AG10803 (cell line): ENCODE results near the gene F2R.
"Not testable (repeated sequence)": the region's sequence is repeated elsewhere in the genome, so short reads cannot be mapped to it uniquely, and the experiment has no call there.

Experiments used
- DNase-seq: peaks from one replicate; pipeline ENCODE4 v3.0.0; 2010; ENCODE audit warnings: low read depth
- H3K4me3 ChIP-seq: 2 replicates; pipeline ENCODE4 v1.5.1; 2011; ENCODE audit warnings: mild to moderate bottlenecking, low read length, control low read depth
- TF ChIP-seq, protein P1 (sequence below): conservative IDR thresholded peaks from 2 replicates; pipeline ENCODE4 v1.5.1; 2011; ENCODE audit warnings: mild to moderate bottlenecking, low read length, control low read depth, inconsistent platforms

Gene F2R

GRCh38 chr5:76766746-76767145 is 50.8 kb downstream of the F2R start:
- H3K4me3 ChIP-seq: no peak overlapping the region
- TF ChIP-seq, protein P1, sequence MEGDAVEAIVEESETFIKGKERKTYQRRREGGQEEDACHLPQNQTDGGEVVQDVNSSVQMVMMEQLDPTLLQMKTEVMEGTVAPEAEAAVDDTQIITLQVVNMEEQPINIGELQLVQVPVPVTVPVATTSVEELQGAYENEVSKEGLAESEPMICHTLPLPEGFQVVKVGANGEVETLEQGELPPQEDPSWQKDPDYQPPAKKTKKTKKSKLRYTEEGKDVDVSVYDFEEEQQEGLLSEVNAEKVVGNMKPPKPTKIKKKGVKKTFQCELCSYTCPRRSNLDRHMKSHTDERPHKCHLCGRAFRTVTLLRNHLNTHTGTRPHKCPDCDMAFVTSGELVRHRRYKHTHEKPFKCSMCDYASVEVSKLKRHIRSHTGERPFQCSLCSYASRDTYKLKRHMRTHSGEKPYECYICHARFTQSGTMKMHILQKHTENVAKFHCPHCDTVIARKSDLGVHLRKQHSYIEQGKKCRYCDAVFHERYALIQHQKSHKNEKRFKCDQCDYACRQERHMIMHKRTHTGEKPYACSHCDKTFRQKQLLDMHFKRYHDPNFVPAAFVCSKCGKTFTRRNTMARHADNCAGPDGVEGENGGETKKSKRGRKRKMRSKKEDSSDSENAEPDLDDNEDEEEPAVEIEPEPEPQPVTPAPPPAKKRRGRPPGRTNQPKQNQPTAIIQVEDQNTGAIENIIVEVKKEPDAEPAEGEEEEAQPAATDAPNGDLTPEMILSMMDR: no peak
- no peak for DNase-seq

- not testable (repeated sequence) for DNase-seq, H3K4me3 ChIP-seq
Observed at GRCh38 chr5:76771041-76771440, 55.1 kb downstream of the F2R start.

DNA sequence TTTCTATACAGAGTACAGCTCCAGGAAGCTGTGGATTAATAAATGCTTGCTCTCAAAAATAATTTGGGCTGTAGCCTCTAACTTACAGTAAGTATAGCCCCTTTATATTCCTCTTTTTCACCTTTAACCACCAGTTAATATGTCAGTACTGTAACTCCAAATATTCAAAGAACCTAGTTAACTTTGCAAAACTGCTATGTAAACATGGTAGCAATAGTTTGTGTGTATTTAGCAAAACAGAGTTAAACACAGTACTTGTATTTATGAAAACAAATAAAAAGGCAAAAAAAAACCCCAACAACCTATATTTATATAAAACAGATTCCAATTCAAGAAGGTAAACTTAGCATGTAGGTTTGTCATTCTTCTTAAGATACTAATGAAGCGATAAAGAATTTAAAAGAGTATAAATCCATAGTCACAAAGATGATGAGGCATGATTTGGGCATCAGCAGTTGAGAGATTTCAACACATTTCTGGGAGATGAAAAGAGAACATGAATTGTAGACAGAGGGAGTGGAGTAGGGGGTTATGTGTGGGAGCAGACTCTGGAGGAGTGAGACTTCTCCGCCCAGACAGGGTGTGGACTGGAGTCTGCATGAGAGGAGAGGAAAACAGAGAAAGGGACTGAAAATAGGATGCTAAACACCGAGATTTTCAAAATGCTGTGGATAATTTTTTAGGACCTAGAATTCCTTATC is 55.9 kb downstream of the F2R start:
- TF ChIP-seq, protein P1: no peak
- H3K4me3 ChIP-seq: no peak overlapping the region
- DNase-seq: no peak

DNA sequence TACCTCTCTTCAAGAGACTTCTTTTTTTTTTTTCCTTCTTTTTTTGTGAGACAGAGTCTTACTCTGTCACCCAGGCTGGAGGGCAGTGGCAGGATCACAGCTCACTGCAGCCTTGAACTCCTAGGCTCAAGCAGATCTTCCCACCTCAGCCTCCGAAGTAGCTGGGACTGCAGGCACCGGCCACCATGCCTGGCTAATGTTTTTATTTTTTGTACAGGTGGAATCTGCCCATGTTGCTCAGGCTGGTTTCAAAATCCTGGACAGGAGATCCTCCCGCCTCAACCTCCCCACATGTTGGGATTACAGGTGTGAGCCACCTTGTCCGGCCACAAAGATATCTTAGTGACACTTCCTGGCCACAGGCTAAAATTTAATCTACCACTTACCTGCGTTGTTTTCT is 60.0 kb downstream of the F2R start:
- H3K4me3 ChIP-seq: no peak overlapping the region
- TF ChIP-seq, protein P1: no peak
- no peak for DNase-seq

DNA sequence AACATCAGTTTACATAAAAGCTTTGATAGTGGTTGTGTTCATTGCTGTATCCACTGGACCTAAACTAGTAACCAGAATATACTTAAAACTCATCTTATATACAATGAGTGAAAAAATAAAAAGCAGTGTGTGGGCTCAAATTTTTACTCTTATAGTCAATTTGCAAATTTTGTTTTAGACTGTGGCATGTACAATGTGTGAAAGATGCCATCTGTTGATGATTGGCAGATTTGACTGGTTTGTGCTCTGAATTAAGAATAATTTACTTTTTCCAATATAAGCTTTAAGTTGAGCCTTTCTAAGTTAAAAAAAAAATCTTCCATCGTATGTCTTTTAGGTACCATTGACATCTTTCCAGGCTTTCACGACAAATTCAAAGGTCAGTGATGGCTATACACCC is 60.5 kb downstream of the F2R start:
- H3K4me3 ChIP-seq: no peak overlapping the region
- TF ChIP-seq, protein P1: no peak
- no peak for DNase-seq

- not testable (repeated sequence) for H3K4me3 ChIP-seq, DNase-seq
Observed at GRCh38 chr5:76780616-76781015, 64.7 kb downstream of the F2R start.

- TF ChIP-seq, protein P1: no peak
- DNase-seq: no peak
- no peak overlapping the region for H3K4me3 ChIP-seq
Observed at GRCh38 chr5:76781775-76782174, 65.8 kb downstream of the F2R start.

DNA sequence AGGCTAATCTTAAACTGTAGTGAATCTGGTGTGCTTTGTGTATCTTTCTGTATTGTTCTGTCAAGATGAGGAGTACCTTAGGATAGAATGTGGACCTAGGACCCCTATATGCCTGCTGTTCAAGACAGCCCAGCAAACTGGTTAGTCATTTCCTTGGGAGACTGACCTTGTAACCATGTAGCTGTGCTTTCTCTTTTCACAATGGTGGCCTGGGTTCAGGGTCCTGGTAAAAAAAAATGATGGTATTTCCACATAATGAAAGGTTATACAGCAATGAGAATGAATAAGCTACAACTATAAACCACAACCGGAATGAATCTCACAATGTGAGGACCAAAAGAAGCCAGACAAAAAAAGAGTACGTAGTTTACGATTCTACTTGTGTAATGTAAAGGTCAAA is 66.5 kb downstream of the F2R start:
- H3K4me3 ChIP-seq: no peak overlapping the region
- TF ChIP-seq, protein P1: no peak
- DNase-seq: no peak
